ENCODE data around the gene SYNPR. TPM values are rescaled to one million over a fixed set of nuclear protein-coding genes. Genes with fewer than 3 reads are reported as not detected.
A peak's percentile ranks its signal among the peaks of the same experiment; 100 is the strongest.

The SYNPR gene
- total RNA-seq, 1 donor from 2014 or later = not detected

DNA sequence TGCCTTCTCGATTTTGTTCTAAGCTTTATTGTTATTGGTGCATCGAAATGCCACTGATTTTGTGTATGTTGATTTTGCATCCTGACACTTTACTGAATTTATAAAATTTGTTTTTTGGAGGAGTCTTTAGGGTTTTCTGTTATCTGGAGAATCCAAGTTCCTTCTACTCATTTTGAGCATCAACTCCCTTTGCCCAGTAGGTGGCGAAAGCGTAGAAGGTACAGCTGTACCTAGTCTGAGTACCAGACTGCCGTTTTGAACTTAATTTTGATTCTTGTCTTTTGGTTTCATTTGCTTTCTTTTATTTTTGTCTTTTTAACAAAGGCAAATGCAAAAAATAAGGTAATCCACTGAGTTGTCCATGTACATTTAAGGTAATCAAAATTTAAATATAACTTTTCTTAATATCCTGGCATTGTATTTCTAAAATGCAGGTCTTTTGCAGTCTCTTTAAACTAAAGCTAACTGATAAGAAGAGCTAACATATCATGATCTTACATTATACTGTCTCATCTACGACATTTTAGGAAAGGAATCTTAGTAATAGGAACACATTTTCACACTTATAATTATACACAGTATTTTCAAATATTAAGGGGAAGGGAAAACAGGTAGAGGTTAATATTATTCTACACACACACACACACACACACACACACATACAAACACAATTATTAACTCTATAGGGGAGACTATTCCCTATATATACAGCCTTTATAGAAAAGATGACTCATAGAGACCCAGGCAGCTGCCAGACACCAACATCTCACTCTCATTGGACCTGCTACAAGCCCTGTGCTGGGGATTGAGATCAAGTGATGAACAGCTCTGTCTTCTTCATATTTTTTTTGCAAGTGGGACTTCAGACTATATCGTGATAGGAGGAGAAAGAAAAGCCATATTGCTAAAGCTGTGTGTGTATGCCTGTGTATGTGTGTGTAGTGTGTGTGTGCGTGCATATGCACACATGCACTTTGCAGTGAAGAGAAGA lies 71.8 kb downstream of the SYNPR start:
- Mint-ChIP-seq H3K27ac (ENCODE audit: unreplicated experiment) (no peak overlapping the region), H3K4me3 (no peak overlapping the region), H3K36me3 (ENCODE audit: low read depth) (no peaks in the 10 kb centered on the region), H3K27me3 (ENCODE audit: low read depth) (peaks cover 12% of the 10 kb centered on the region), H3K4me1 (peaks cover under 1% of the 10 kb centered on the region), H3K9me3 (no peaks in the 10 kb centered on the region)
- DNase-seq (ENCODE audit: low read depth, low spot score) = peak; percentile 44
- TF ChIP-seq, protein P1, sequence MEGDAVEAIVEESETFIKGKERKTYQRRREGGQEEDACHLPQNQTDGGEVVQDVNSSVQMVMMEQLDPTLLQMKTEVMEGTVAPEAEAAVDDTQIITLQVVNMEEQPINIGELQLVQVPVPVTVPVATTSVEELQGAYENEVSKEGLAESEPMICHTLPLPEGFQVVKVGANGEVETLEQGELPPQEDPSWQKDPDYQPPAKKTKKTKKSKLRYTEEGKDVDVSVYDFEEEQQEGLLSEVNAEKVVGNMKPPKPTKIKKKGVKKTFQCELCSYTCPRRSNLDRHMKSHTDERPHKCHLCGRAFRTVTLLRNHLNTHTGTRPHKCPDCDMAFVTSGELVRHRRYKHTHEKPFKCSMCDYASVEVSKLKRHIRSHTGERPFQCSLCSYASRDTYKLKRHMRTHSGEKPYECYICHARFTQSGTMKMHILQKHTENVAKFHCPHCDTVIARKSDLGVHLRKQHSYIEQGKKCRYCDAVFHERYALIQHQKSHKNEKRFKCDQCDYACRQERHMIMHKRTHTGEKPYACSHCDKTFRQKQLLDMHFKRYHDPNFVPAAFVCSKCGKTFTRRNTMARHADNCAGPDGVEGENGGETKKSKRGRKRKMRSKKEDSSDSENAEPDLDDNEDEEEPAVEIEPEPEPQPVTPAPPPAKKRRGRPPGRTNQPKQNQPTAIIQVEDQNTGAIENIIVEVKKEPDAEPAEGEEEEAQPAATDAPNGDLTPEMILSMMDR (conservative IDR thresholded peaks at IDR 0.05) = peak; percentile 92

DNA sequence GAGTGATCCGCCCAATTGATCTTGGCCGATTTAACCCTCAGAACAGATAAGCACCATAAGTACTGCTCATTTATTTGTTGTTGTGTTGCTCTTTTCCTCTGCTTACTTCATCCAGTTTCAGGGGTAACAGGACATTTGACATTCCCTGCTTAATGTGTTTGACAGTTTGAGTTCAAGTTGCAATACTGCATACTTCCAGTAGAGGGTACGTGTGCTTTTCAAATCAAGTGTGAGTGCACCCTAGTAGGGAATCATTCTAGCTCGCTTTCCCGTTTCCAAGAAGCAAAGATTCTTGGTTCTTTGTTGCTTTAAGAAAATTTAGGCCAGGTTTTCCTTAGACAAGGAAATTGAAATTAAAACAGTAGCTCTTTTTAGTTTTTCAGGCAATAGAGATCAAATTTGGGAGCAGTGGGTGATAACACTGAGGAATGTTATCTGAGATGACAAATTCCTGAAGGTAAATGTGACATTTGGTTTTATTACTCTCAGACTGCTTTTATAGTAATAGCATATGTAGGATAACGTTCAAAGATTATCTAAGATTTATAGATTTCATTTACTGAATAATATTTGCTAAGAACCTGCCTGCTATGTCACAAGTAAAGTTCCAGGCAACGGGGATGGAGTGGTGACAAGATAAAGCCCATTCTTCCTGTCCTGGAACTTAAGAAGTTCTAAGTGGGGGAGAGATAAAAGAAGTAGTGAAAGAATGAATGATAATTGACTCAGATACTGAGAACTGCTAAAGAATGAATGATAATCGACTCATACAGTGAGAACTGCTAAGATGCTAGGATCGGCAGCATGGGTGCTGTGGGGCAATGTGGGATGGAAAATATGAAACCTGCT lies 73.3 kb downstream of the SYNPR start:
- Mint-ChIP-seq H3K4me1 (no peaks in the 10 kb centered on the region), H3K9me3 (no peaks in the 10 kb centered on the region), H3K4me3 (no peak overlapping the region)

DNA sequence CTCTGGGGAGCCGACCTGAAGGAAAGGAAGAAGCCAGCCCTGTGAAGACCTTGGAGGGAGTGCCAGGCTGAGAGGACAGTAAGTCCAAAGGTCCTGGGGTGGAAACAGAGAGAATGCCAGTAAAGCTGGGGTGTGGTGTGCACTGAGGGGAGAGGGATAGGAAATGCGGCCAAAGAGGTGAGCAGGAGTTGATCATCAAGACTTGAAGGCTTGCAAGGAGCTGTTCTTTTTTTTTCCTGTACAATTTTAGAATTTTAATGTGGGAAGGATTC lies 73.8 kb downstream of the SYNPR start:
- H3K9me3 Mint-ChIP-seq = no peaks in the 10 kb centered on the region
- TF ChIP-seq, protein P1 (conservative IDR thresholded peaks at IDR 0.05) = no peak
- H3K36me3 Mint-ChIP-seq (ENCODE audit: low read depth) = no peaks in the 10 kb centered on the region
- no peak for DNase-seq (ENCODE audit: low read depth, low spot score)
- no peak overlapping the region for H3K27ac Mint-ChIP-seq (ENCODE audit: unreplicated experiment)
- H3K4me1 Mint-ChIP-seq = no peaks in the 10 kb centered on the region
- peaks cover 12% of the 10 kb centered on the region for H3K27me3 Mint-ChIP-seq (ENCODE audit: low read depth)
- no peak overlapping the region for H3K4me3 Mint-ChIP-seq

More for the DNA sequence above, 73.3 kb downstream of the SYNPR start:
- peaks cover 12% of the 10 kb centered on the region for H3K27me3 Mint-ChIP-seq (ENCODE audit: low read depth)
- no peaks in the 10 kb centered on the region for H3K36me3 Mint-ChIP-seq (ENCODE audit: low read depth)
- no peak overlapping the region for H3K27ac Mint-ChIP-seq (ENCODE audit: unreplicated experiment)
- peak; percentile 12 for DNase-seq (ENCODE audit: low read depth, low spot score)
- TF ChIP-seq, protein P1 (conservative IDR thresholded peaks at IDR 0.05) = peak; percentile 86

DNA sequence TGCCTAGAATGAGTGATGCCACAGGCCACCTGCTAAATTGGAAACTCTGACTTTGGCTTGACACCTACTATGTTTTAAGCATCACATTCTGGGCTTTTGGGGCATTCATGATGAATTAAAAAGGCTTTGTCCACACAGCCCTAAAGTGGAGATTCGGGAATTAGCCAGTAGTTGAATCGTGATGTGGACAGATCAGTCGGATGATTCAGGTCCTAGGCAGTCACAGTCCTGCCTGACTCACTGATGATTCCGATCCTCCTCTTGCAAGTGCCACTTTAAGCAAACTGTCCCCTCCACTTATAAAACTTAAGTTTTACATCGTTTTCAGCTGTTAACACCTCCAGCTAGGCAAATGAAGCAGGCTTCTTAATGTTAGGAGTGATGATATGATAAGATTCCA lies 75.3 kb downstream of the SYNPR start:
- H3K4me1 Mint-ChIP-seq = no peaks in the 10 kb centered on the region

DNA sequence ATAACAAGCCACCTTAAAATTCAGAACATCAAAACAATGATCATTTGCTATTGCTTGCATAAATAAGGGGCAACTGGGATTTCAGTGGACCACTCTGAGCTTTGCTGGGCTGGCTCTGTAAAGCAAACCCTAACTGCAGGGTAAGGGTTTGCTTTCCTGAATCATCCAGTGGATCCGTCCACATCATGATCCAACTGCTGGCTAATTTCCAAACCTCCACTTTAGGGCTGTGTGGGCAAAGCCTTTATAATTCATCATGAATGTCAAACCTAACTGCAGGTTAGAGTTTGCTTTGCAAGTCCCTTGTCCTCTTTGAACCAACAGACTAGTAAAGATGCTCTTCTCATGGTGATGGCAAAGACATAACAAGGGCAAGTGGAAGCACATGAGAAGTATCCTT lies 76.1 kb downstream of the SYNPR start:
- Mint-ChIP-seq H3K27ac (ENCODE audit: unreplicated experiment) (no peak overlapping the region), H3K4me3 (no peak overlapping the region), H3K36me3 (ENCODE audit: low read depth) (no peaks in the 10 kb centered on the region), H3K9me3 (no peaks in the 10 kb centered on the region), H3K4me1 (no peaks in the 10 kb centered on the region), H3K27me3 (ENCODE audit: low read depth) (peaks cover 6% of the 10 kb centered on the region)
- DNase-seq (ENCODE audit: low read depth, low spot score) = no peak
- TF ChIP-seq, protein P1 (conservative IDR thresholded peaks at IDR 0.05) = no peak

More for the DNA sequence above, 75.3 kb downstream of the SYNPR start:
- no peak overlapping the region for H3K4me3 Mint-ChIP-seq
- no peaks in the 10 kb centered on the region for H3K36me3 Mint-ChIP-seq (ENCODE audit: low read depth)
- TF ChIP-seq, protein P1 (conservative IDR thresholded peaks at IDR 0.05) = no peak
- H3K27me3 Mint-ChIP-seq (ENCODE audit: low read depth) = peaks cover 8% of the 10 kb centered on the region
- DNase-seq (ENCODE audit: low read depth, low spot score) = no peak
- H3K27ac Mint-ChIP-seq (ENCODE audit: unreplicated experiment) = no peak overlapping the region
- H3K9me3 Mint-ChIP-seq = no peaks in the 10 kb centered on the region

Data from neural crest cell (in vitro differentiated cells).